ENCODE results near the gene CTTNBP2NL.

Gene CTTNBP2NL

DNA sequence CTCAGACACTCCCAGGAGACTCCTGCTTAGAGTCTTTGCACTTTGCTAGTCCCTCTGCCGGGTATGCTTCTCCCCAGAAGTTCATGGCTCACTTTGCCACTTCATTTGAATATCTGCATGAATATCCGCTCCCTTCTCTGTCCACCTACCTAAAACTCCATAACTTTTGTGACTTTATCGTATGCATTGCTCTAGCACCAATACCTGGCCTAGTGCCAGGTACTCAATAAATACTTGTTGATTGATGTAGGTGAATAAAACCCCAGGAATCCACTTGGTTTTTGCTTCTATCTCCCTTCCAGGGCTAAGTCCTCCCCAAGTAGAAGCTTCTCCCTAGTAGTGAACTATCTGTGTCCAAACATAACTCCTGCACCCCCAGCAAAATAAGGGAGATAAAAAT lies 27.8 kb upstream of the CTTNBP2NL start:
- H2AFZ ChIP-seq (ENCODE audit: insufficient read depth, low read length, poor library complexity), result no peak overlapping the region
- no peak overlapping the region for H4K8ac ChIP-seq (ENCODE audit: low read depth, low read length)
- H3K14ac ChIP-seq (ENCODE audit: low read length), result no peak overlapping the region
- DNase-seq, result no peak
- no peak overlapping the region for H2BK5ac ChIP-seq (ENCODE audit: low read depth, low read length, poor library complexity)
- no peaks in the 10 kb centered on the region for H3K4me1 ChIP-seq (ENCODE audit: control insufficient read depth in 1 of 2, insufficient read depth in 2 of 2, low read length in 2 of 2)
- no peak overlapping the region for H3K4ac ChIP-seq (ENCODE audit: low read depth, low read length)
- no peak overlapping the region for H3K18ac ChIP-seq (ENCODE audit: low read length)
- H3K9me3 ChIP-seq (ENCODE audit: insufficient read depth, low read depth, low read length), result no peaks in the 10 kb centered on the region
- no peaks in the 10 kb centered on the region for H3K27me3 ChIP-seq (ENCODE audit: insufficient read depth, low read length)
- H4K91ac ChIP-seq (ENCODE audit: low read depth, low read length), result no peak overlapping the region
- H3K9ac ChIP-seq (ENCODE audit: low read length), result no peak overlapping the region
- H3K79me1 ChIP-seq (ENCODE audit: low read length), result no peaks in the 10 kb centered on the region
- no peak overlapping the region for H2AK5ac ChIP-seq (ENCODE audit: low read length)
- no peaks in the 10 kb centered on the region for H3K79me2 ChIP-seq (ENCODE audit: control insufficient read depth, insufficient read depth, low read length, poor library complexity)
- H3K4me2 ChIP-seq (ENCODE audit: low read length), result no peak overlapping the region
- WGBS (ENCODE audit: extremely low coverage, insufficient coverage, insufficient read length), result no CpG with 5 or more reads among the region's 3 CpGs
- no peak overlapping the region for H3K23ac ChIP-seq (ENCODE audit: low read length)
- no peak overlapping the region for H3K27ac ChIP-seq (ENCODE audit: low read depth, low read length)
- H2BK12ac ChIP-seq (ENCODE audit: low read length), result no peak overlapping the region
- H3K36me3 ChIP-seq (ENCODE audit: control insufficient read depth in 1 of 2, insufficient read depth in 2 of 2, low read length in 2 of 2), result no peaks in the 10 kb centered on the region
- H3K4me3 ChIP-seq (ENCODE audit: low read depth, low read length), result no peak overlapping the region
- no peak overlapping the region for H4K12ac ChIP-seq (ENCODE audit: low read depth, low read length)
- H2BK120ac ChIP-seq (ENCODE audit: insufficient read depth, low read length, poor library complexity), result no peak overlapping the region

DNA sequence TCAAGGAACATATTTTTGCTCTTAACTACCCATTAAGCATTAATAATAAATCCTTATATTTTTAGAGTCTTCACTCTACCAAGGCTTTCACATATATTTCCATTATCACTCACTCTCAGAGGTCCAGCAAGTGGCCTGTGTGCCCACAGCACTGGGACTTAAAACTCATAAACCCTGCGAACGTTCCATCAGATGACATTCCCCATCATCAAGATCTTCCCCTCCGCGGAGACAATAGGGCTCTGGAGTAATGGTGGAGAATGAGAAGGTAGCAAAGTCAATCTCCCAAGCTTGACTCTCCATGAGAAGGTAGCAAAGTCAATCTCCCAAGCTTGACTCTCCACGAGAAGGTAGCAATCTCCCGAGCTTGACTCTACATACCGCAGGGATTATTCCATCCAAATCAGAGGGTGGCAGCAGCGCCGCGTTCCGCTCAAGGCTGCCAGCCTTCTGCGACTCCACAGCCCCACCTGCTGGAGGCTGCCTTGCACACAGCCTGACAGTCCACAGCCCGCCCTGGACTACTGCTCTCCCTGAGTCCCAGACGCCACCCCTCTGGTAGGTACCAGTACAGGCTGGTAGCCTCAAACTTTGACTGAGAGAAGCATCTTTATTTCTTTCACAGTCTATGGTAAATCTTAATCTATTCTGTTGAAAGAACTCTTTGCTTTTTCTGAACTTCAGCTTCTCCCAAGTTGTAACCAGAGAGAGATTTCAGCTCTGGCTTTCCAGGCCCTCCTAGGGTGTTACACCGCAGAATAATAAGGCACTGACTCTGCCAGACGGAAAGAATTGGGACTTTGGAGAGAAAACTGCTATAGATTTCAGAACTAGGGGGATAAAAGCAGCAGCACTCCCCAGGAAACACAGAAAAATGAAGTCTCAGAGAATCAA lies 26.4 kb upstream of the CTTNBP2NL start:
- H3K4me1 ChIP-seq (ENCODE audit: control insufficient read depth in 1 of 2, insufficient read depth in 2 of 2, low read length in 2 of 2), result no peaks in the 10 kb centered on the region
- H2BK5ac ChIP-seq (ENCODE audit: low read depth, low read length, poor library complexity), result no peak overlapping the region
- no peak overlapping the region for H3K27ac ChIP-seq (ENCODE audit: low read depth, low read length)
- H2AFZ ChIP-seq (ENCODE audit: insufficient read depth, low read length, poor library complexity), result no peak overlapping the region
- no peak overlapping the region for H4K91ac ChIP-seq (ENCODE audit: low read depth, low read length)
- no peak overlapping the region for H3K4me3 ChIP-seq (ENCODE audit: low read depth, low read length)
- H2BK12ac ChIP-seq (ENCODE audit: low read length), result no peak overlapping the region
- no peaks in the 10 kb centered on the region for H3K36me3 ChIP-seq (ENCODE audit: control insufficient read depth in 1 of 2, insufficient read depth in 2 of 2, low read length in 2 of 2)
- no CpG with 5 or more reads among the region's 16 CpGs for WGBS (ENCODE audit: extremely low coverage, insufficient coverage, insufficient read length)
- H3K4ac ChIP-seq (ENCODE audit: low read depth, low read length), result no peak overlapping the region
- no peak overlapping the region for H3K9ac ChIP-seq (ENCODE audit: low read length)
- H3K27me3 ChIP-seq (ENCODE audit: insufficient read depth, low read length), result no peaks in the 10 kb centered on the region
- no peaks in the 10 kb centered on the region for H3K79me1 ChIP-seq (ENCODE audit: low read length)
- H4K12ac ChIP-seq (ENCODE audit: low read depth, low read length), result no peak overlapping the region
- no peak overlapping the region for H3K23ac ChIP-seq (ENCODE audit: low read length)
- DNase-seq, result peak; percentile 83 to 95
- no peak overlapping the region for H3K14ac ChIP-seq (ENCODE audit: low read length)
- no peak overlapping the region for H4K8ac ChIP-seq (ENCODE audit: low read depth, low read length)
- no peaks in the 10 kb centered on the region for H3K9me3 ChIP-seq (ENCODE audit: insufficient read depth, low read depth, low read length)
- no peak overlapping the region for H3K4me2 ChIP-seq (ENCODE audit: low read length)
- H2BK120ac ChIP-seq (ENCODE audit: insufficient read depth, low read length, poor library complexity), result no peak overlapping the region
- H3K79me2 ChIP-seq (ENCODE audit: control insufficient read depth, insufficient read depth, low read length, poor library complexity), result no peaks in the 10 kb centered on the region
- H2AK5ac ChIP-seq (ENCODE audit: low read length), result no peak overlapping the region
- no peak overlapping the region for H3K18ac ChIP-seq (ENCODE audit: low read length)

DNA sequence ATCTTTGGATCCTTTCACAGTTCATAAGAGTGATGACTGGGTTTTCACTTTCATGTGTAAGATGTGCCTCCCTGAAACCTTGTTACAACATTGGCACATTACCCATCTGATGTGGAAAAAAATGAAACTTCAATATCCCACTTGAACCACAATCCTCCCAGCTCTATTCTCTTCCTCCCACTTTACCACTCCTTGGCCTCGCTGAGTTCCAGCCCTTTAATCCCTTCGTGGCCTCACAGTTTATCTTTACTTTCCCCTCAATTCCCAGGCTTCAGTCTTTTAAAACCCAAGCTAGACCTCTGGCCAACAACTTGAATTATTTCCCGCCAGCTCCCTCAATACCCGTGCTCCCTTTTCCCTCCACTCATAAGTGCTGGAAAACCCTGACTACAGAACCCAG lies 25.0 kb upstream of the CTTNBP2NL start:
- H3K27ac ChIP-seq (ENCODE audit: low read depth, low read length), result no peak overlapping the region
- H4K12ac ChIP-seq (ENCODE audit: low read depth, low read length), result no peak overlapping the region
- no peak overlapping the region for H2AFZ ChIP-seq (ENCODE audit: insufficient read depth, low read length, poor library complexity)
- H3K9me3 ChIP-seq (ENCODE audit: insufficient read depth, low read depth, low read length), result no peaks in the 10 kb centered on the region
- no peak overlapping the region for H3K9ac ChIP-seq (ENCODE audit: low read length)
- WGBS (ENCODE audit: extremely low coverage, insufficient coverage, insufficient read length), result no CpG with 5 or more reads among the region's 4 CpGs
- H3K27me3 ChIP-seq (ENCODE audit: insufficient read depth, low read length), result no peaks in the 10 kb centered on the region
- H3K18ac ChIP-seq (ENCODE audit: low read length), result no peak overlapping the region
- H3K79me2 ChIP-seq (ENCODE audit: control insufficient read depth, insufficient read depth, low read length, poor library complexity), result no peaks in the 10 kb centered on the region
- no peak overlapping the region for H4K8ac ChIP-seq (ENCODE audit: low read depth, low read length)
- H3K4ac ChIP-seq (ENCODE audit: low read depth, low read length), result no peak overlapping the region
- H3K4me3 ChIP-seq (ENCODE audit: low read depth, low read length), result no peak overlapping the region
- no peak overlapping the region for H2AK5ac ChIP-seq (ENCODE audit: low read length)
- H2BK12ac ChIP-seq (ENCODE audit: low read length), result no peak overlapping the region
- no peaks in the 10 kb centered on the region for H3K4me1 ChIP-seq (ENCODE audit: control insufficient read depth in 1 of 2, insufficient read depth in 2 of 2, low read length in 2 of 2)
- H2BK5ac ChIP-seq (ENCODE audit: low read depth, low read length, poor library complexity), result no peak overlapping the region
- no peak overlapping the region for H3K23ac ChIP-seq (ENCODE audit: low read length)
- H3K14ac ChIP-seq (ENCODE audit: low read length), result no peak overlapping the region
- H4K91ac ChIP-seq (ENCODE audit: low read depth, low read length), result no peak overlapping the region
- H2BK120ac ChIP-seq (ENCODE audit: insufficient read depth, low read length, poor library complexity), result no peak overlapping the region
- no peak overlapping the region for H3K4me2 ChIP-seq (ENCODE audit: low read length)
- H3K79me1 ChIP-seq (ENCODE audit: low read length), result no peaks in the 10 kb centered on the region
- DNase-seq, result no peak
- H3K36me3 ChIP-seq (ENCODE audit: control insufficient read depth in 1 of 2, insufficient read depth in 2 of 2, low read length in 2 of 2), result no peaks in the 10 kb centered on the region

- no peak overlapping the region for H2AFZ ChIP-seq (ENCODE audit: insufficient read depth, low read length, poor library complexity)
- no CpG with 5 or more reads among the region's 3 CpGs for WGBS (ENCODE audit: extremely low coverage, insufficient coverage, insufficient read length)
- H3K79me1 ChIP-seq (ENCODE audit: low read length), result no peaks in the 10 kb centered on the region
- no peak overlapping the region for H3K4me3 ChIP-seq (ENCODE audit: low read depth, low read length)
- no peaks in the 10 kb centered on the region for H3K36me3 ChIP-seq (ENCODE audit: control insufficient read depth in 1 of 2, insufficient read depth in 2 of 2, low read length in 2 of 2)
- no peak overlapping the region for H3K4ac ChIP-seq (ENCODE audit: low read depth, low read length)
- no peaks in the 10 kb centered on the region for H3K27me3 ChIP-seq (ENCODE audit: insufficient read depth, low read length)
- no peaks in the 10 kb centered on the region for H3K79me2 ChIP-seq (ENCODE audit: control insufficient read depth, insufficient read depth, low read length, poor library complexity)
- no peak overlapping the region for H4K12ac ChIP-seq (ENCODE audit: low read depth, low read length)
- H3K9me3 ChIP-seq (ENCODE audit: insufficient read depth, low read depth, low read length), result no peaks in the 10 kb centered on the region
- H3K27ac ChIP-seq (ENCODE audit: low read depth, low read length), result no peak overlapping the region
- no peaks in the 10 kb centered on the region for H3K4me1 ChIP-seq (ENCODE audit: control insufficient read depth in 1 of 2, insufficient read depth in 2 of 2, low read length in 2 of 2)
- no peak overlapping the region for H3K23ac ChIP-seq (ENCODE audit: low read length)
- no peak overlapping the region for H3K9ac ChIP-seq (ENCODE audit: low read length)
- H2BK12ac ChIP-seq (ENCODE audit: low read length), result no peak overlapping the region
- H4K91ac ChIP-seq (ENCODE audit: low read depth, low read length), result no peak overlapping the region
- no peak overlapping the region for H3K4me2 ChIP-seq (ENCODE audit: low read length)
- no peak overlapping the region for H3K18ac ChIP-seq (ENCODE audit: low read length)
- H3K14ac ChIP-seq (ENCODE audit: low read length), result no peak overlapping the region
- DNase-seq, result no peak
- no peak overlapping the region for H2AK5ac ChIP-seq (ENCODE audit: low read length)
- H2BK120ac ChIP-seq (ENCODE audit: insufficient read depth, low read length, poor library complexity), result no peak overlapping the region
- no peak overlapping the region for H2BK5ac ChIP-seq (ENCODE audit: low read depth, low read length, poor library complexity)
- H4K8ac ChIP-seq (ENCODE audit: low read depth, low read length), result no peak overlapping the region
Observed at GRCh38 chr1:112371775-112372174, 24.2 kb upstream of the CTTNBP2NL start.

All from trophoblast cell (in vitro differentiated cells and primary cell).